22Rv1 (cell line): ENCODE data around the gene GSTP1.

Experiments
- H3K27ac ChIP-seq: fragments of 450-650 bp; 2 replicates; pipeline ENCODE4 v1.5.1; 2017
- ZFX ChIP-seq: fragments of 450-650 bp; IDR thresholded peaks from 2 replicates; pipeline ENCODE4 v1.6.1; 2017; ENCODE audit warnings: antibody characterized with exemption, borderline replicate concordance
- TF ChIP-seq, protein P1 (sequence below): fragments of 450-650 bp; IDR thresholded peaks from 2 replicates; pipeline ENCODE4 v1.5.1; 2017; ENCODE audit warnings: mild to moderate bottlenecking

Gene GSTP1

DNA sequence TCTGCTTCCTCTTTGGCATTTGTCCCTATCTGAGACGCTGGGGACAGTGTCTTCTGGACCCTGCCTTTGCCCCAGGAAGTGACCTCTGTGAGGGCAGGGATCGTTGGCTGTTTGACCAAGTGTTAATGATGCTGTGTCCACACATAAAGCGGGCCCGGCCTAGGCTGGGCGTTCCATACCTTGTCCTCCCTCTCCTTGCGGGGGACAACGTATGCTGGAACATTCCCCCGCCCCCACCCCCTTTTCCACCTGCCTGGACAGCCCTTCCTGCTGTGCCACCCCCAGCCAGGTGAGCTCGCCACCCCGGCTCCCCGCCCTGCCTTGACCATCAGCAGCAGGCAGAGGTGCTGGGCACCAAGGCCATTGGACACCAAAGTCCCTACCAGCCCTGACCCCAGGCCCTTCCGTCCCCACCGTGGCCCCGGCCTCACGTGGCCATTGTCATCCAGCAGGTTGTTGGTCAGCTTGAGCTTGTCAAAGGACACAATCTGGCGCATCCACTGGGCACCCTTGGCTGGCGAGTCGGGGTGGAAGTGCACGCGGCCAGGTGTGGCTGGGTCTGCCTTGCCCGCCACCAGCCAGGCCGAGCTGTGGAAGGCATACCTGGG, 50.2 kb downstream of the GSTP1 start:
- TF ChIP-seq, protein P1, sequence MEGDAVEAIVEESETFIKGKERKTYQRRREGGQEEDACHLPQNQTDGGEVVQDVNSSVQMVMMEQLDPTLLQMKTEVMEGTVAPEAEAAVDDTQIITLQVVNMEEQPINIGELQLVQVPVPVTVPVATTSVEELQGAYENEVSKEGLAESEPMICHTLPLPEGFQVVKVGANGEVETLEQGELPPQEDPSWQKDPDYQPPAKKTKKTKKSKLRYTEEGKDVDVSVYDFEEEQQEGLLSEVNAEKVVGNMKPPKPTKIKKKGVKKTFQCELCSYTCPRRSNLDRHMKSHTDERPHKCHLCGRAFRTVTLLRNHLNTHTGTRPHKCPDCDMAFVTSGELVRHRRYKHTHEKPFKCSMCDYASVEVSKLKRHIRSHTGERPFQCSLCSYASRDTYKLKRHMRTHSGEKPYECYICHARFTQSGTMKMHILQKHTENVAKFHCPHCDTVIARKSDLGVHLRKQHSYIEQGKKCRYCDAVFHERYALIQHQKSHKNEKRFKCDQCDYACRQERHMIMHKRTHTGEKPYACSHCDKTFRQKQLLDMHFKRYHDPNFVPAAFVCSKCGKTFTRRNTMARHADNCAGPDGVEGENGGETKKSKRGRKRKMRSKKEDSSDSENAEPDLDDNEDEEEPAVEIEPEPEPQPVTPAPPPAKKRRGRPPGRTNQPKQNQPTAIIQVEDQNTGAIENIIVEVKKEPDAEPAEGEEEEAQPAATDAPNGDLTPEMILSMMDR = no peak
- TF ChIP-seq ZFX = no peak
- H3K27ac ChIP-seq = no peak overlapping the region

DNA sequence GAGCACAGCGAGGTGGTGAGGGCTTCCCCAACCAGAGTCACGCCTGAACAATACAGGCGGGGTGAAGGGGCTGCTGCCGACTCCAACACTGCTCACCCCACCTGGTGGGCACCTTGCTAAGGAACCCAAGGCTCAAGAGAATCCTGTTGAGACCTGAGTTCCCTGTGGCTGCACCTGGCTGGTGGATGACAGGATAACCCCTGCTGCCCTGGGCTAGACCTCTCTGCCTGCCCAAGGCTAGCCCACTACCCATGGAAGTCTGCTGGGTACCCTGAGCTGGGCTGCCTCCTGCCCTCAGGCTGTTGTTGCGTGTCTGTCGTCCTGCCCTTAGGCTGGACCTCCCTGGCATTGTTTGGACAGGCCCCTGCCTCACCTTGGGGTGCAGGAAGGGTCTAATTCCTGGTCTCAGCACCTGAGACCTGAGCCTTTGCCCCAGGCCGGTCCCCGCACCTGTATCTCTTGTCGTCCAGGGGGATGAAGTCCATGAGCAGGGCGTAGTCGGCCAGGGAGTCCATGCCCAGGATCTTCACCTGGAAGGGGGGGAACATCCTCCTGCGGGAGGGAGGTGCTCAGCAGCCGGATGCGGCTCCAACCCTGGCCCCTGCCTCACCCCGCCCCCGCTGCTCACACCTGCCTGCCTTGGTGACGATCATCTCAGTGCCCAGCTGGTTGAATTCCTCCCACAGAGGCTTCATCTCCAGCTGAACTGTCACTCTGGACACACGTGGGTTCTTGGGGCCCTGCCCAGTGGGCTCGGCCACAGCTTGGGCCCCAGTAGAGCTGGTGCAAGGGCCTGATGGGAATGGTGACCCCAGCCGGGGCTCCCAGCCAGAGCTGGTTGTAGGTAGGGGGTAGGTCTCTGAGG, 51.0 kb downstream of the GSTP1 start:
- no peak for TF ChIP-seq ZFX
- TF ChIP-seq, protein P1 = no peak
- no peak overlapping the region for H3K27ac ChIP-seq

DNA sequence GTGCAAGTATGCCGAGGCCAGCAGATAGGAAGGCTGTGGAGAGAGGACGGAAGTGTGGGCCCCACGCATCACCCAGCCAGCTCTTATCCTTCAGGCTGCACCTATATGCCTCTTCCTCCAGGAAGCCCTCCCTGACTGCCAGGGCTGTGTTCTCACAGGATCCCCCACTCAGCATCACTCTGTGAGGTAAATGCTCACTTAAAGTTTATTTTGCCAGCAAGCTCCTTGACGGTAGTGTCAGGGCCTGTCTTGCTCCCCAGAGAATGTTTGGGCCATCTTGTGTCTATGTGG, 51.6 kb downstream of the GSTP1 start:
- no peak overlapping the region for H3K27ac ChIP-seq
- TF ChIP-seq, protein P1 = no peak
- no peak for TF ChIP-seq ZFX
